ENCODE measurements around the gene IER3.

GRCh38 chr6:30720738-30721197, 23.6 kb downstream of the IER3 start:
- TF ChIP-seq SALL2 (tag by site-specific recombination; IDR thresholded peaks at IDR 0.05; ENCODE audit: borderline replicate concordance): no peak
- TF ChIP-seq YY1 (tag by site-specific recombination; IDR thresholded peaks at IDR 0.05): no peak
- TF ChIP-seq CTCF (tag by site-specific recombination; IDR thresholded peaks at IDR 0.05): no peak
- no peak for TF ChIP-seq ZNF510 (tag by site-specific recombination; IDR thresholded peaks at IDR 0.05; ENCODE audit: insufficient replicate concordance)
- TF ChIP-seq ZNF423 (tag by site-specific recombination; IDR thresholded peaks at IDR 0.05): no peak
- no peak for TF ChIP-seq ZNF324 (tag by site-specific recombination; IDR thresholded peaks at IDR 0.05)
- TF ChIP-seq SP7 (tag by site-specific recombination; IDR thresholded peaks at IDR 0.05): no peak
- TF ChIP-seq REST (tag by site-specific recombination; IDR thresholded peaks at IDR 0.05): no peak
- TF ChIP-seq ZNF571 (tag by site-specific recombination; IDR thresholded peaks at IDR 0.05): no peak
- TF ChIP-seq ZNF449 (tag by site-specific recombination; IDR thresholded peaks at IDR 0.05): no peak; the same call in 1 of the 2 replicates
- no peak for TF ChIP-seq ZNF558 (tag by site-specific recombination; IDR thresholded peaks at IDR 0.05)
